ENCODE results near the gene FAM149B1. TPM values are rescaled to one million over a fixed set of nuclear protein-coding genes. Genes with fewer than 3 reads are reported as not detected.
"Not testable (repeated sequence)": the region's sequence is repeated elsewhere in the genome, so short reads cannot be mapped to it uniquely, and the experiment has no call there.

The FAM149B1 gene
- total and polyA plus RNA-seq, 10 donors = 11.9 to 24.5 (median 15.2) TPM

DNA sequence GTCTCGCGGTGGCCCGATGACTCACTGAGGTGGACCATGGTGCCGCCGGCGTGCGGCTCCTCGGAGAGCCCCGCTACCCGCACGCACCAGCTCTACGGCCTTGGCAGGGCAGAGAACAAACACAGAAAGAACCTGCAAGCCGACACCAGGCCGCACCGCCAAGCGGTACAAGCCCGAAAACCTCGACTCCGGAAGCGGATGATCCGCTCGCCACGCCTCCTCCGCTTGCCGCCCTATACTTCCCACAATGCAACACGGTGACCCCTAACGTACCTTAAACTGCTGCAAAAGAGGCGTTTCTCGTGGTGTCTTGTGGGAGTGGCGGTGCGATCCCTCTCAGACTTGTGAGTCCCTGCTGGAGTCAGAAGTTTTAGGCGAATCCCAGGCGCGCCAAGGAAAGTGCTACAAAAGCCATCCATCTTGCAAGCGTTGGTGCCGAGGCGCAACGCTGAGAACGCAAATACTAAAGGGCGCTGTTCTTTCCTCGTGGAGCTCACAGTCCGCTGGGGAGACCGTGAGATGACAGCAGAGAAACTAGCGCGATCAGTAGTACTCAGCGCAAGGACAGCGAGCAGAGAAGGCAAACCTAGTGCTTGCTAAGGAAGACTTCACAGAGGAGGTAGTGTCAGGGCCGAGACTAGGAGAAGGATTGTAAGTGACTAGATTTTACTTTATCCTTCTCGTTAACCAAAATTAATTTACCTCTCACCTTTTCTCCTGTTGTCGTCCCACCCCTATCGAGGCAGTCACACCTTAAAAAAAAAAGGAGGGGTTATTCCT, 84.7 kb downstream of the FAM149B1 start, which contains the start of gene MRPS16:
TSS of gene MRPS16 (minus strand) at position 200 of the 780 bp plus-strand sequence. CDS start at position 38, 162 bp downstream.
- WGBS, 5 donors = 0 to 1% (median 0%) methylated on average over 21 to 51 of the region's 51 CpGs
- intact Hi-C loops (cut with DNase I; ENCODE audit: low total_unique reads) = no loop called here
- Histone ChIP-seq H3K4me1 (peaks cover 22 to 56% (median 39%) of the 10 kb centered on the region in 6 donors), H3K27me3 (replicated peaks in 1 of 7) (no peaks in the 10 kb centered on the region), H3K27ac (peak within 1 kb of the TSS; percentile 84 to 97 (median 92)), H3K4me3 (peak within 1 kb of the TSS; percentile 70 to 91 (median 82)), H3K36me3 (peaks cover 0 to 33% (median 12%) of the 10 kb centered on the region in 6 donors), H3K9me3 (no peaks in the 10 kb centered on the region)
- TF ChIP-seq POLR2A (IDR thresholded peaks at IDR 0.05) (peak; percentile 18 to 78 (median 45)), POLR2AphosphoS5 (IDR thresholded peaks at IDR 0.05) (peak; percentile 96 to 97 (median 96))
- TF ChIP-seq, protein P1, sequence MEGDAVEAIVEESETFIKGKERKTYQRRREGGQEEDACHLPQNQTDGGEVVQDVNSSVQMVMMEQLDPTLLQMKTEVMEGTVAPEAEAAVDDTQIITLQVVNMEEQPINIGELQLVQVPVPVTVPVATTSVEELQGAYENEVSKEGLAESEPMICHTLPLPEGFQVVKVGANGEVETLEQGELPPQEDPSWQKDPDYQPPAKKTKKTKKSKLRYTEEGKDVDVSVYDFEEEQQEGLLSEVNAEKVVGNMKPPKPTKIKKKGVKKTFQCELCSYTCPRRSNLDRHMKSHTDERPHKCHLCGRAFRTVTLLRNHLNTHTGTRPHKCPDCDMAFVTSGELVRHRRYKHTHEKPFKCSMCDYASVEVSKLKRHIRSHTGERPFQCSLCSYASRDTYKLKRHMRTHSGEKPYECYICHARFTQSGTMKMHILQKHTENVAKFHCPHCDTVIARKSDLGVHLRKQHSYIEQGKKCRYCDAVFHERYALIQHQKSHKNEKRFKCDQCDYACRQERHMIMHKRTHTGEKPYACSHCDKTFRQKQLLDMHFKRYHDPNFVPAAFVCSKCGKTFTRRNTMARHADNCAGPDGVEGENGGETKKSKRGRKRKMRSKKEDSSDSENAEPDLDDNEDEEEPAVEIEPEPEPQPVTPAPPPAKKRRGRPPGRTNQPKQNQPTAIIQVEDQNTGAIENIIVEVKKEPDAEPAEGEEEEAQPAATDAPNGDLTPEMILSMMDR (IDR thresholded peaks at IDR 0.05 in 8 of 11, conservative IDR thresholded peaks at IDR 0.05 in 3 of 11) = peak in 5 of 11 experiments; percentile 10 to 37 (median 28)
- peak; percentile 95 for DNase-seq

DNA sequence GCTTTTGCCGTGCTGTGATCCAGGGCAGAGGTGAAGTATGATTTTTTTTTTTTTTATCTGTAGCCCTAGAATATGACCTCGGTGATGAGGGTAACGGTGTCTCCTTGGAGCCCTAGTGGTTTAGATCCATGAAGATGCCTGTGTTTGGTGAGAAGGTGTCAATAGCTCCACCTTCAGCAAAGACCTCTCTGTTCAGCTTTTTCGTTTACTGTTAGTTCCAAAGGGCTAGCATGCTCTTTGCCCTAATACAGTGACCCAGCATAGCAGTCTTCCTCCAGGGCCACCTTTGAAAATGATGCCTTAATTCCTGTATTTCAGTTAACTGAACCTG, 85.3 kb downstream of the FAM149B1 start:
- H3K9me3 ChIP-seq = peaks cover 0 to 3% (median 0%) of the 10 kb centered on the region in 8 donors
- H3K27me3 ChIP-seq (replicated peaks in 1 of 7) = no peaks in the 10 kb centered on the region
- intact Hi-C loops (cut with DNase I; ENCODE audit: low total_unique reads) = no loop called here
- peak overlapping the region; percentile 84 to 97 (median 92) for H3K27ac ChIP-seq
- TF ChIP-seq, protein P1 (IDR thresholded peaks at IDR 0.05 in 8 of 11, conservative IDR thresholded peaks at IDR 0.05 in 3 of 11) = no peak
- no peak for TF ChIP-seq POLR2A (IDR thresholded peaks at IDR 0.05)
- TF ChIP-seq POLR2AphosphoS5 (IDR thresholded peaks at IDR 0.05) = no peak
- DNase-seq = no peak
- peak overlapping the region; percentile 70 to 91 (median 82) for H3K4me3 ChIP-seq
- H3K36me3 ChIP-seq = peaks cover 0 to 33% (median 12%) of the 10 kb centered on the region in 6 donors
- peaks cover 18 to 50% (median 34%) of the 10 kb centered on the region in 6 donors for H3K4me1 ChIP-seq
- WGBS, 5 donors = 0 to 2% (median 0%) methylated on average over 4 of the region's 4 CpGs

DNA sequence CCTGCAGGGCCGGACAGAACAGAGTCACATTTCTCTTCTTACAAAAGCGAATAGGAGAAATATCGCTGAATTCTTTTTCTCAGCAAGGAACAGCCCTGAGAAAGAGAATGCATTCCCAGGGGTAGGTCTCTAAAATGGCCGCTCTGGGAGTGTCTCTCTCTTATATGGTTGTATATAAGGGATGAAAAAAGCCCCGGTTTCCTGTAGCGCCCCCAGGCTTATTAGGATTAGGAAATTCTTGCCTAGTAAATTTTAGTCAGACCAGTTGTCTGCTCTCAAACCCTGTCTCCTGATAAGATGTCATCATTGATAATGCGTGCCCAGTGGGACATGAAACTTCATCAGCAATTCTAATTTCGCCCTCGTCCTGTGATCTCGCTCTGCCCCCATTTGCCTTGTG, 90.7 kb downstream of the FAM149B1 start:
- 95 to 98% (median 97%) methylated on average over 10 of the region's 10 CpGs for WGBS, 5 donors
- H3K4me1 ChIP-seq; DNase-seq; H3K27me3 ChIP-seq (replicated peaks in 1 of 7); intact Hi-C loops (cut with DNase I; ENCODE audit: low total_unique reads); H3K4me3 ChIP-seq; H3K36me3 ChIP-seq; H3K27ac ChIP-seq: not testable (repeated sequence)
- peaks cover 0 to 23% (median 13%) of the 10 kb centered on the region in 8 donors for H3K9me3 ChIP-seq

DNA sequence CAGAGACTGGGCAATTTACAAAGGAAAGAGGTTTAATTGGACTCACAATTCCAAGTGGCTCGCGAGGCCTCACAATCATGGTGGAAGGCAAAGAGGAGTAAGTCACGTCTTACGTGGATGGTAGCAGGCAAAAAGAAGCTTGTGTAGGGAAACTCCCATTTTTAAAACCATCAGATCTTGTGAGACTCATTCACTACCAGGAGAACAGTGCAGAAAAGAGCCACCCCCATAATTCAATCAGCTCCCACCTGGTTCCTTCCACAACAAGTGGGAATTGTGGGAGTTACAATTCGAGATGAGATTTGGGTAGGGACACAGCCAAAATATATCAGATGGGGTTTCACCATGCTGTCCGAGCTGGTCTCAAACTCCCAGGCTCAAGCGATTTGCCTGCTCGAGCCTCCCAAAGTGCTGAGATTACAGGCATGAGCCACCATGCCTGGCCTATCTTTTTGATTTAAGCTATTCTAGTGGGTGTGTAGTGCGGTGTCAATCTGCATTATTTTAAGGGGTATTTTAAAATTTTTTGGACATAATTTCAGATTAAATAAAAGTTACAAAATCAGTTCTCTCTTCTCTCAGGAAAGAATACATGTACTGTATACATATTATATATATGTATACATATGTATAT, 93.6 kb downstream of the FAM149B1 start:
- Histone ChIP-seq H3K9me3 (peaks cover 0 to 23% (median 13%) of the 10 kb centered on the region in 8 donors), H3K27me3 (replicated peaks in 1 of 7) (no peaks in the 10 kb centered on the region), H3K27ac (no peak overlapping the region), H3K4me1 (peaks cover 0 to 6% (median 0%) of the 10 kb centered on the region in 6 donors), H3K4me3 (no peak overlapping the region), H3K36me3 (no peaks in the 10 kb centered on the region)
- intact Hi-C loops (cut with DNase I; ENCODE audit: low total_unique reads) = loop anchor here (10.0 kb wide), 1 partner anchor 383 kb away; the partner anchor contains the start of gene MYOZ1
- 89 to 97% (median 94%) methylated on average over 9 of the region's 9 CpGs for WGBS, 5 donors
- no peak for DNase-seq
- TF ChIP-seq, protein P1 (IDR thresholded peaks at IDR 0.05 in 8 of 11, conservative IDR thresholded peaks at IDR 0.05 in 3 of 11) = no peak
- TF ChIP-seq POLR2AphosphoS5 (IDR thresholded peaks at IDR 0.05) (no peak), POLR2A (IDR thresholded peaks at IDR 0.05) (no peak)

Data from spleen (tissue), 11 donors.